Fibroblast of villous mesenchyme (primary cell): ENCODE results near the gene PARM1. TPM values are rescaled to one million over a fixed set of nuclear protein-coding genes. Genes with fewer than 3 reads are reported as not detected.

ENCODE experiments used
- DNase-seq: peaks from one replicate; pipeline ENCODE4 v3.0.0-alpha.2; 2010; ENCODE audit warnings: low read depth
- H3K4me3 ChIP-seq: 2 replicates; pipeline ENCODE4 v1.5.1; 2011; ENCODE audit warnings: low read depth, mild to moderate bottlenecking, low read length
- CTCF ChIP-seq: IDR thresholded peaks from 2 replicates; pipeline ENCODE4 v1.5.1; 2012; ENCODE audit warnings: low read depth, mild to moderate bottlenecking, low read length; ENCODE audit not compliant: insufficient read depth
- total RNA-seq: library from RNA; depleted of rRNA; stranded (reverse); fragments of >200 nt; gene quantifications from 2 replicates; pipeline ENCODE4 v1.2.3, GENCODE V29; 2012

PARM1 gene
- total RNA-seq, 1 donor = 0.86 TPM

GRCh38 chr4:74950200-74950599, 17.3 kb downstream of the PARM1 start:
- H3K4me3 ChIP-seq = no peak overlapping the region
- no peak for TF ChIP-seq CTCF
- no peak for DNase-seq

GRCh38 chr4:74950882-74951281, 18.0 kb downstream of the PARM1 start:
- no peak for TF ChIP-seq CTCF
- H3K4me3 ChIP-seq = no peak overlapping the region
- no peak for DNase-seq

- no peak for TF ChIP-seq CTCF
- no peak for DNase-seq
- H3K4me3 ChIP-seq = no peak overlapping the region
Observed at GRCh38 chr4:74953647-74954046, 20.7 kb downstream of the PARM1 start.

GRCh38 chr4:74958881-74959280, 26.0 kb downstream of the PARM1 start:
- H3K4me3 ChIP-seq = no peak overlapping the region
- no peak for DNase-seq
- TF ChIP-seq CTCF = no peak

- no peak overlapping the region for H3K4me3 ChIP-seq
- no peak for DNase-seq
- TF ChIP-seq CTCF = no peak
Observed at GRCh38 chr4:74961230-74961629, 28.3 kb downstream of the PARM1 start.

GRCh38 chr4:74962584-74962983, 29.7 kb downstream of the PARM1 start:
- no peak for TF ChIP-seq CTCF

GRCh38 chr4:74964311-74964710, 31.4 kb downstream of the PARM1 start:
- TF ChIP-seq CTCF = no peak
- no peak overlapping the region for H3K4me3 ChIP-seq
- no peak for DNase-seq

More at GRCh38 chr4:74962584-74962983, 29.7 kb downstream of the PARM1 start:
- no peak for DNase-seq
- no peak overlapping the region for H3K4me3 ChIP-seq
